ENCODE measurements around the gene SERPINB12. TPM values are rescaled to one million over a fixed set of nuclear protein-coding genes. Genes with fewer than 3 reads are reported as not detected.

SERPINB12 gene, protein sequence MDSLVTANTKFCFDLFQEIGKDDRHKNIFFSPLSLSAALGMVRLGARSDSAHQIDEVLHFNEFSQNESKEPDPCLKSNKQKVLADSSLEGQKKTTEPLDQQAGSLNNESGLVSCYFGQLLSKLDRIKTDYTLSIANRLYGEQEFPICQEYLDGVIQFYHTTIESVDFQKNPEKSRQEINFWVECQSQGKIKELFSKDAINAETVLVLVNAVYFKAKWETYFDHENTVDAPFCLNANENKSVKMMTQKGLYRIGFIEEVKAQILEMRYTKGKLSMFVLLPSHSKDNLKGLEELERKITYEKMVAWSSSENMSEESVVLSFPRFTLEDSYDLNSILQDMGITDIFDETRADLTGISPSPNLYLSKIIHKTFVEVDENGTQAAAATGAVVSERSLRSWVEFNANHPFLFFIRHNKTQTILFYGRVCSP
- total RNA-seq = 0.43 and 0.48 TPM in 2 replicates

DNA sequence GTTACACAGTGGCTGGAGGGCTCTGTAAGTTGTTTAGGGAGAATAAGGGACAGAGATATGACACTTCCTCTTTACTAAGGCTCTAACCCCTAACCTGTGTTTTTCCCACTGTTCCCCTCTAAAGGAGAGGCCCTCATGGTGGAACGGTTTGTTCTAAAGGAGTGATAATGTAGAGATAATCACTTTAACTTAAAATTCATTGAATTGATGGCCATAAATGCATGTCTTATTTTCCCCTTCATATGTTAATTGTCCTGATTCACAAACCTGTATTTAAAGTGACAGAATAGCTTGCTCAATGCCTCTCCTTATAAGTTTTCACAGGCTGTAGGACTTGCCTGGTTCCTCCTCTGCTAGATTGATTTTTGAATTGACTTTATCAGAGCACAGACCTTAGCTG lies at the start of gene SERPINB12:
SERPINB12 (plus strand) TSS at position 301 of the 400 bp plus-strand sequence. CDS start 13,791 bp downstream, outside the sequence.

DNA sequence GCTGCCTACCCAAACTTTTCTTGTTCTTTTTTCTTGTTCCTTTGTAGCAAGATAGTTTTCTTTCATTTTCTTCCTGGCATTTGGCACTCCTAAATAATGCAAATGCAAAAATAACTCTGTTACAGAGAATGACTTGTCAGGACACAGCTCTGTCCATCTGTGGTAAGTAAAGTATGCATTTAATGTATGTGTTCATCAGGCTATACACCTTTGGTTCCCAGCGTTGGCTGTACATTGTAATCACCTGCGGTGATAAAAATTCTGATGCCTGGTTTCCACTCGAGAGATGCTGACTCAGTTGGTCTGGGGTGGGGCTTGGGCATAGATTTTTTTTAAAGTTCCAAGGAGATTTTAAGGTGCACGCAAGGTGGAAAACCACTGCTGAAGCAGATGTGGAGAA lies 44.8 kb downstream of the SERPINB12 start, which contains the start of gene SERPINB13:
SERPINB13 (plus strand) TSS at position 378 of the 400 bp plus-strand sequence. CDS start 1,325 bp downstream, outside the sequence.

Other genes with a start within 250 kb of the SERPINB12 start
- gene BCL2, start 222.6 kb upstream of the SERPINB12 start, total RNA-seq = 1.9 and 2.6 TPM in 2 replicates
- 50.3 and 53.3 TPM in 2 replicates for gene KDSR, start 175.2 kb upstream of the SERPINB12 start, total RNA-seq
- 109 and 114 TPM in 2 replicates for gene VPS4B, start 119.9 kb upstream of the SERPINB12 start, total RNA-seq
- gene SERPINB5, start 65.4 kb upstream of the SERPINB12 start, total RNA-seq = 883 and 1,115 TPM in 2 replicates
- 9.2 and 20.5 TPM in 2 replicates for gene SERPINB13, start 45.0 kb downstream of the SERPINB12 start, total RNA-seq
- gene SERPINB4, start 101.9 kb downstream of the SERPINB12 start, total RNA-seq = 8.1 and 10.8 TPM in 2 replicates
- gene SERPINB3, start 119.5 kb downstream of the SERPINB12 start, total RNA-seq = 33.7 and 83.3 TPM in 2 replicates
- gene SERPINB11, start 160.6 kb downstream of the SERPINB12 start, total RNA-seq = not detected in 2 replicates
- 35.4 and 53.0 TPM in 2 replicates for gene SERPINB7, start 233.0 kb downstream of the SERPINB12 start, total RNA-seq

All from tracheal epithelial cell (primary cell).